Measurements from ENCODE around the gene CEP128.

Gene CEP128

GRCh38 chr14:80958226-80958625, 16.7 kb upstream of the CEP128 start:
- TF ChIP-seq, protein P1, sequence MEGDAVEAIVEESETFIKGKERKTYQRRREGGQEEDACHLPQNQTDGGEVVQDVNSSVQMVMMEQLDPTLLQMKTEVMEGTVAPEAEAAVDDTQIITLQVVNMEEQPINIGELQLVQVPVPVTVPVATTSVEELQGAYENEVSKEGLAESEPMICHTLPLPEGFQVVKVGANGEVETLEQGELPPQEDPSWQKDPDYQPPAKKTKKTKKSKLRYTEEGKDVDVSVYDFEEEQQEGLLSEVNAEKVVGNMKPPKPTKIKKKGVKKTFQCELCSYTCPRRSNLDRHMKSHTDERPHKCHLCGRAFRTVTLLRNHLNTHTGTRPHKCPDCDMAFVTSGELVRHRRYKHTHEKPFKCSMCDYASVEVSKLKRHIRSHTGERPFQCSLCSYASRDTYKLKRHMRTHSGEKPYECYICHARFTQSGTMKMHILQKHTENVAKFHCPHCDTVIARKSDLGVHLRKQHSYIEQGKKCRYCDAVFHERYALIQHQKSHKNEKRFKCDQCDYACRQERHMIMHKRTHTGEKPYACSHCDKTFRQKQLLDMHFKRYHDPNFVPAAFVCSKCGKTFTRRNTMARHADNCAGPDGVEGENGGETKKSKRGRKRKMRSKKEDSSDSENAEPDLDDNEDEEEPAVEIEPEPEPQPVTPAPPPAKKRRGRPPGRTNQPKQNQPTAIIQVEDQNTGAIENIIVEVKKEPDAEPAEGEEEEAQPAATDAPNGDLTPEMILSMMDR (IDR thresholded peaks at IDR 0.05; ENCODE audit: borderline replicate concordance, extremely low read depth, low read length, poor library complexity, severe bottlenecking), result no peak
- TF ChIP-seq EZH2 (IDR thresholded peaks at IDR 0.05; ENCODE audit: borderline replicate concordance, low read depth, low read length, severe bottlenecking), result no peak
- Histone ChIP-seq H2AFZ (ENCODE audit: low read depth, low read length) (peak overlapping the region; percentile 11; the same call in 1 of the 2 replicates), H3K4me2 (ENCODE audit: insufficient read depth, low read length) (peak overlapping the region; percentile 80), H3K9me3 (ENCODE audit: insufficient read depth, low read length, severe bottlenecking) (no peaks in the 10 kb centered on the region), H3K27me3 (ENCODE audit: insufficient read depth, low read length, poor library complexity) (no peaks in the 10 kb centered on the region), H3K4me3 (ENCODE audit: low read depth in 1 of 2, low read length in 2 of 2) (peak overlapping the region; percentile 66 to 87), H3K27ac (ENCODE audit: low read length) (peak overlapping the region; percentile 98), H3K4me1 (ENCODE audit: insufficient read depth, low read length) (peaks cover 68% of the 10 kb centered on the region), H3K36me3 (ENCODE audit: insufficient read depth, low read length) (peaks cover 28% of the 10 kb centered on the region), H4K20me1 (ENCODE audit: insufficient read depth, low read length) (no peaks in the 10 kb centered on the region), H3K79me2 (ENCODE audit: insufficient read depth, low read length) (peaks cover 85% of the 10 kb centered on the region), H3K9ac (ENCODE audit: low read depth, low read length) (peak overlapping the region; percentile 90)
- peak; percentile 44 for DNase-seq
- no peak for ATAC-seq (ENCODE audit: insufficient read depth, low read depth)

DNA sequence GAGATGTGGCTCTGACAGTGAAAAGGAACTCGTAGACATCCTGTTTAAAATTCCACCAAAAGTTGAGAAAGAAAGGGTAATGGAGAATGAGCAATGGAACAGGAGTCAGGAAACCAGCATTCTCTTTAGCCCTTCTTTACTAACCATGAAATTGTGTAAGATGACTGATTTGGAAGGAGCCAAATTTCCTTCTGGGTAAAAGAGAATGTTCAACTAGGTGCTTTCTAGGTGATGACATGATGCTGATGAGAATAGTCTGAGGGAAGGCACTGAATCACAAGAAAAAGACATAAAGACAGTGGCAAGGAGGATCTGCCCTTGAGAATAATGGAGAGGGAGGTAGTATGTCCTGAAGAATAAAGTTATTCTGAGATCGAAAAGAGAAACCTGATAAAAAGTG, 16.1 kb upstream of the CEP128 start:
- Histone ChIP-seq H4K20me1 (ENCODE audit: insufficient read depth, low read length) (no peaks in the 10 kb centered on the region), H3K4me1 (ENCODE audit: insufficient read depth, low read length) (peaks cover 67% of the 10 kb centered on the region), H3K27me3 (ENCODE audit: insufficient read depth, low read length, poor library complexity) (no peaks in the 10 kb centered on the region), H3K27ac (ENCODE audit: low read length) (peak overlapping the region; percentile 98), H2AFZ (ENCODE audit: low read depth, low read length) (peak overlapping the region; percentile 42; the same call in 1 of the 2 replicates), H3K4me2 (ENCODE audit: insufficient read depth, low read length) (peak overlapping the region; percentile 80), H3K79me2 (ENCODE audit: insufficient read depth, low read length) (peaks cover 83% of the 10 kb centered on the region), H3K9ac (ENCODE audit: low read depth, low read length) (peak overlapping the region; percentile 90), H3K36me3 (ENCODE audit: insufficient read depth, low read length) (peaks cover 25% of the 10 kb centered on the region), H3K4me3 (ENCODE audit: low read depth in 1 of 2, low read length in 2 of 2) (peak overlapping the region; percentile 66 to 87), H3K9me3 (ENCODE audit: insufficient read depth, low read length, severe bottlenecking) (no peaks in the 10 kb centered on the region)
- TF ChIP-seq EZH2 (IDR thresholded peaks at IDR 0.05; ENCODE audit: borderline replicate concordance, low read depth, low read length, severe bottlenecking), result no peak
- DNase-seq (no peak), ATAC-seq (ENCODE audit: insufficient read depth, low read depth) (no peak)

GRCh38 chr14:80956922-80957321, 15.4 kb upstream of the CEP128 start:
- H3K79me2 ChIP-seq (ENCODE audit: insufficient read depth, low read length), result peaks cover 77% of the 10 kb centered on the region
- no peak for ATAC-seq (ENCODE audit: insufficient read depth, low read depth)
- peak overlapping the region; percentile 98 for H3K27ac ChIP-seq (ENCODE audit: low read length)
- no peaks in the 10 kb centered on the region for H3K9me3 ChIP-seq (ENCODE audit: insufficient read depth, low read length, severe bottlenecking)
- H4K20me1 ChIP-seq (ENCODE audit: insufficient read depth, low read length), result no peaks in the 10 kb centered on the region
- H3K36me3 ChIP-seq (ENCODE audit: insufficient read depth, low read length), result peaks cover 18% of the 10 kb centered on the region
- H2AFZ ChIP-seq (ENCODE audit: low read depth, low read length), result no peak overlapping the region; the same call in 1 of the 2 replicates
- peak overlapping the region; percentile 80 for H3K4me2 ChIP-seq (ENCODE audit: insufficient read depth, low read length)
- TF ChIP-seq EZH2 (IDR thresholded peaks at IDR 0.05; ENCODE audit: borderline replicate concordance, low read depth, low read length, severe bottlenecking), result no peak
- TF ChIP-seq, protein P1 (IDR thresholded peaks at IDR 0.05; ENCODE audit: borderline replicate concordance, extremely low read depth, low read length, poor library complexity, severe bottlenecking), result no peak
- H3K9ac ChIP-seq (ENCODE audit: low read depth, low read length), result peak overlapping the region; percentile 90
- peaks cover 65% of the 10 kb centered on the region for H3K4me1 ChIP-seq (ENCODE audit: insufficient read depth, low read length)
- H3K4me3 ChIP-seq (ENCODE audit: low read depth in 1 of 2, low read length in 2 of 2), result peak overlapping the region; percentile 66 to 87
- H3K27me3 ChIP-seq (ENCODE audit: insufficient read depth, low read length, poor library complexity), result no peaks in the 10 kb centered on the region
- peak; percentile 46 for DNase-seq

- Histone ChIP-seq H3K36me3 (ENCODE audit: insufficient read depth, low read length) (peaks cover 14% of the 10 kb centered on the region), H3K27ac (ENCODE audit: low read length) (peak overlapping the region; percentile 98), H3K27me3 (ENCODE audit: insufficient read depth, low read length, poor library complexity) (no peaks in the 10 kb centered on the region), H2AFZ (ENCODE audit: low read depth, low read length) (peak overlapping the region; percentile 85), H4K20me1 (ENCODE audit: insufficient read depth, low read length) (no peaks in the 10 kb centered on the region), H3K4me2 (ENCODE audit: insufficient read depth, low read length) (peak overlapping the region; percentile 80), H3K79me2 (ENCODE audit: insufficient read depth, low read length) (peaks cover 76% of the 10 kb centered on the region), H3K9ac (ENCODE audit: low read depth, low read length) (peak overlapping the region; percentile 90), H3K4me3 (ENCODE audit: low read depth in 1 of 2, low read length in 2 of 2) (peak overlapping the region; percentile 66 to 87), H3K4me1 (ENCODE audit: insufficient read depth, low read length) (peaks cover 60% of the 10 kb centered on the region), H3K9me3 (ENCODE audit: insufficient read depth, low read length, severe bottlenecking) (no peaks in the 10 kb centered on the region)
- no peak for DNase-seq
- no peak for TF ChIP-seq EZH2 (IDR thresholded peaks at IDR 0.05; ENCODE audit: borderline replicate concordance, low read depth, low read length, severe bottlenecking)
- TF ChIP-seq, protein P1 (IDR thresholded peaks at IDR 0.05; ENCODE audit: borderline replicate concordance, extremely low read depth, low read length, poor library complexity, severe bottlenecking), result no peak
- ATAC-seq (ENCODE audit: insufficient read depth, low read depth), result no peak
Observed at GRCh38 chr14:80956102-80956501, 14.6 kb upstream of the CEP128 start.

All from DND-41 (cell line).